Brain pericyte (primary cell): ENCODE measurements around the gene MALSU1.
"Not testable (repeated sequence)": the region's sequence is repeated elsewhere in the genome, so short reads cannot be mapped to it uniquely, and the experiment has no call there.

Experiments used
- DNase-seq: peaks from one replicate; pipeline ENCODE4 v3.0.0-alpha.2; 2012; ENCODE audit warnings: low read depth, low spot score

MALSU1 gene

GRCh38 chr7:23285657-23286646 is 13.2 kb upstream of the MALSU1 start:
- DNase-seq: no peak

DNA sequence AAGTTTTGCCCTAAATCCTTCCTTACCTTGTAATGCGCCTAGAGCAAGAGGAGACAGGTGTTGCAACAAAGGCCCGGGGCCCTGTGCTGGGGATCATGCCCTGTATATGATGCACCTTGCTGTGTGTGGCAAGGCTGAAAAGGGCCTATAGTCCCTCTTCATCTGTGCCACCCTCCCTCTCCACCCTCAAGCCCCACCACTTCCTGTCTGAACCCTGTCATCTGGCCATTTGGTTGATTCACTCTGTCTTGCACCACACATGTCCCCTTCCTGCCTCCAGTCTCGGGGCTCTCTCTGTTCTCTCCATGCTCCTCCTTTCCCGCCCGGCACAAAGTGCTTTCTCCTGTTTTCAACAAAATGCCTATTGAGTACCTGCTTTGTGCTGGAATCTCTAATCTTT is 11.5 kb upstream of the MALSU1 start:
- DNase-seq: no peak

- DNase-seq: no peak
Measured at GRCh38 chr7:23290993-23291392, 8.1 kb upstream of the MALSU1 start.

- DNase-seq: no peak
Measured at GRCh38 chr7:23291957-23292560, 7.1 kb upstream of the MALSU1 start.

- DNase-seq: no peak
Measured at GRCh38 chr7:23292623-23293022, 6.5 kb upstream of the MALSU1 start.

DNA sequence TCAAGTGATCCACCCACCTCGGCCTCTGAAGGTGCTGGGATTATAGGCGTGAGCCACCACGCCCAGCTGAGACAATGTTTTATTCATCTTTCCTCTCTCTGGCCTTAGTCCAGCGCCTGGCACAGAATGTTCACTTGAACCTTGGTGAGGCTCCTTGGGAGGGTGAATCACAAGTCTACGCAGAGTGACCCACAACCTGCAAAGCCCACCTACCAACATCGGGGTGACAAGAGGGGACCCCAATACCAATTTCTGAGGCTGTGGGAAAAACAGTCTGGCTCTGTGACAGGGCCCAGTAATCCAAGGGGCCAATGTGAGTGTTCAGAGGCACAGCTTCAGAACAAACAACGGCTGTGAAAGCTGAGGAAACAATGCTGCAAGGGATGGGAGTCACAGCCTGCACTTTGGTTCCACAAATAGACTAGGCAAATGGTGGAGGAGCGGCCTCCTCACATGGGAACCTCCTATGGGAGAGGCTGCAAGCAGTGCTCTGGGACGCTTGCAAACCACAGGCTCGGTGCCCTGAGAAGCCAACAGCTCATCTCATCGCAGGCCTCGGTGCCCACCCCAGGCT is 5.6 kb upstream of the MALSU1 start:
- no peak for DNase-seq

DNA sequence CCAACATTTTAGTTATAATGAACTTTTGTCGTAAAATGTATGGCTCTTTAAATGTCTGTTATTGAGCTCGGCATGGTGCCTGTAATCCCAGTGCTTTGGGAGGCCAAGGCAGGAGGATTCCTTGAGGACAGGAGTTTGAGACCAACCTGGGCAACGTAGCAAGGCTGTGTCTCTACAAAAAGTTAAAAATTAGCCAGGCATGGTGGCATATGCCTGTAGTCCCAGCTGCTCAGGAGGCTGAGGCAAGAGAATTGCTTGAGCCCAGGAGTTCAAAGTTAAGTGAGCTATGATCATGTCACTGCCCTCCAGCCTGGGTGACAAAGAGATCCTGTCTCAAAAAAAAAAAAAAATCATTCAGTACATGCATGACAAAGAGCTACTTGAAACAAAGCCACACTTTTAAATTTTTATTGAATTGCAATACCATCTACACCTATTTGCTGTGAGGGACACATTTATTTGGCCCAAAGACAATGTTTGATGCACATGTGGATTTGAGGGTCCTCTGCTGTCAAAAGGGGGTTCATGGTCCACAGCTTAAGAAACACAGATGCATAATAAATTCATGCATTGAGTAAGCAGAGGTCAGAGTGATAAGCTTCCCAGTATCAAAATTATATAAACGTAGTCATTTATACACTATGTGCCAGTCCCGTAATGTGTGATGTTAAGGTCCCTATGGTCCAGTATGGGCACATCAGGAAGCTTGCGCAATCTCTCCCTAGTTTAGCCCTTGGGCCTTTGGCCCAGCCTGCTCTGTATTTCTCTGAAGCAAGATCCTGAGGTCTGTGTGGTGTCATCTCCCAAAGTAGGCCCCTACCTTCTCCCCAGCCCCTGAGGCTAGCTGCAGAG is 4.4 kb upstream of the MALSU1 start:
- no peak for DNase-seq

DNA sequence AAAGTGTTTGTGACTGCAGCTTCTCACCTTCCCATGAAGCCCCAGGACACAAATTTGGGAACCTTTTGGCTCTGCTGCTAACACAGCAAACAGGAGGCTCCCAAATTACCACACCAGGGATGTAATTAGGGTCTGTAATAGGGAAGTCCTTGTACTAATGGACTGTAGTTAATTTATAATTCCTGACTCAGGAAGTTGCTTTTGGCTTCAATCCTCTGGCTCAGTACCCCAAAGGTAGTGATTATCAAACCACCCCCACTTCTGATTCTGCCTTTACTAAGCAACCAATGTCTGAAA is 3.8 kb upstream of the MALSU1 start:
- no peak for DNase-seq

DNA sequence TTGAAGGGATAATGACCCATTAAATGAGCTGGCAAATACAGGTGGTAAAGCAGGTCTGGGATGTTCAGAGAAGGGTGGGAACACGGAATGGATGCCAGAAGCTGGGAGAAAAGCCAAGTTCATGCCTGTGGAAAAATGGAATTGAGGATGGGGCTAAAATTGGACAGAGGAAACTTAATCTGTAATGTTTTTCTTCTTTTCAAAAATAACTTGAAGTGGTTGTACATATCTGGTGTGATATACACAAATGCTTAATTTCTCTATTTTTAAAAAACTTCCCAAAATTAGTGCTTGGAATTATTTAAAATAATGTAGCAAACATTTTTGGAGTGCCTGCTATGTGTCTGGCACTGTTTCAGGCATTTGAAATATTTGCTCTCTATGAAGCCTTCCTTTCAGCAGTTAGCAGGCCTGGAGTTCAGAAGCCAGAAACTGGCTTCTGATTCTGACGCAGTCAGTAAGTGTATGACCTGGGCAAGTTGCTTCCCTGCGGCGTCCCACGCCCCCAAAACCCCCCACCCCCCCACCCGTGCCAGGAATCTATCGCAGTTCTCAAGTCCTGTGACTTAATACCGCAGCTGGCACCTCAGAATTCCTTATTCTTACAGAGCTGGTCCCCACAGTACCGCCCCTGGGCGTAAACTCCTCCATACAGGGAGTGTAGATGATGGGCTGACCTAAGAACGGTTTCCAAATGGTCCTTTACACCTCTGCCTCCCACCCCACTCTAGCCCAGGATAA is 828 bp upstream of the MALSU1 start:
- no peak for DNase-seq

- no peak for DNase-seq
Measured at GRCh38 chr7:23299770-23300300, 696 bp downstream of the MALSU1 start.

DNA sequence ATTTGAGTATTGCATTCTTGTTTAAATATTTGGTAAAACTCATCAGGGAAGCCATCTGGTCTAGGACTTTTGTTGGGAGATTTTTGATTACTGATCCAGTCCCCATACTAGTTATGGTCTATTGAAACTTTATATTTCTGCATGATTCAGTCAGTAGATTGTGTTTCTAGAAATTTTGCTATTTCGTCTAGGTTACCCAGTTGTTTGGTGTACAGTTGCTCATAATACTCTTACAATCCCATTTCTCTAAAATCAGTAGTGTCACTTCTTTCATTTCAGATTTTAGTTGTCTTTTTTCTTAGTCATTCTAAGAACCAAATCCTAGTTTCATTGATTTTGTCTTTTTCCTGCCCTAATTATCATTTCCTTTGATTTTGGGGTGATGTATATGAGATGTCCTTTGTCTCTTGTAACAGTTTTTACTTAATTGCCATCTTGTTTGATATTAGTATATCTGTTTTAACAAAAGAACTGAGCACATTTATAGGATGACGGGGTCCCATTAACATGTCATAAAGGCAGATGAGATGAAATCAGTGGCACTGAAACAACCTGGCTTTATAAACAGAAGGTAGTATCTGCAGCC is 7.9 kb downstream of the MALSU1 start:
- DNase-seq: no peak

DNA sequence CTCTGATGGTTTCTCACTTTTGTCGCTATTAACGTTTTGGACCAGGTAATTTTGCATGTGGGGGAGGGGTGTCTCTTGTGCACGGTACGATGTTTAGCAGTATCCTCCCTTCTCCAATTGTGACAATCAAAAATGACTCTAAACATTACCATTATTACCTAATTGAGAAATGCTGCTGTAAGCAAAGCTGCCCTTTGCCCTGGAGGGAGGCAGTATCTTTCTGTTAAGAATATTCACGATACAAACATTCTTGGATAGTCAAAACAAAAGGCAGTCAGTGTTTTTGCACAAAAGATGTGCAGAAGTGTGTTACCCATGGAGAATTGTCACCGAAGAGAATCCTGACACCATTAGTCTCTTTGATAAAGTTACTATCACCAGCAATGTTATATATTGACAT is 9.6 kb downstream of the MALSU1 start:
- DNase-seq: no peak

GRCh38 chr7:23312141-23312540 is 13.0 kb downstream of the MALSU1 start:
- DNase-seq: not testable (repeated sequence)

- no peak for DNase-seq
Measured at GRCh38 chr7:23315366-23315765, 16.2 kb downstream of the MALSU1 start.

DNA sequence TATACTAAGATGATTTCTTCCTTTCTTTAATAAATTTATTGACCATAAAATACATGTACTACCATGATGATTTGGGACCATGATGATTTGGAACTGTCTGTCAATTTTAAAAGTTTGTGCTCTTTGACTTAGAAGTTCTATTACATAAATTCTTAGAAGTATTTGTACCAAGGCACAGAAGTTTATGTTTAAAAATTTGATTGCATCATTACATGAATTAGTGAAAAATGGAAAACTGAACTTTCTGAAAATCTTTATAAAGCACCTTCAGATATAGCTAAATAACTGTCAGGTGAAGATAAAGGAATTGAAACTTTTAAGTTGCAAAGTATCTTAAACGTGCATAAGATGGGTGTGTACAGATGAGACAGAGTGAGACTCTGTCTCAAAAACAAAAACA is 32.0 kb downstream of the MALSU1 start:
- no peak for DNase-seq

GRCh38 chr7:23332193-23332592 is 33.1 kb downstream of the MALSU1 start:
- no peak for DNase-seq

DNA sequence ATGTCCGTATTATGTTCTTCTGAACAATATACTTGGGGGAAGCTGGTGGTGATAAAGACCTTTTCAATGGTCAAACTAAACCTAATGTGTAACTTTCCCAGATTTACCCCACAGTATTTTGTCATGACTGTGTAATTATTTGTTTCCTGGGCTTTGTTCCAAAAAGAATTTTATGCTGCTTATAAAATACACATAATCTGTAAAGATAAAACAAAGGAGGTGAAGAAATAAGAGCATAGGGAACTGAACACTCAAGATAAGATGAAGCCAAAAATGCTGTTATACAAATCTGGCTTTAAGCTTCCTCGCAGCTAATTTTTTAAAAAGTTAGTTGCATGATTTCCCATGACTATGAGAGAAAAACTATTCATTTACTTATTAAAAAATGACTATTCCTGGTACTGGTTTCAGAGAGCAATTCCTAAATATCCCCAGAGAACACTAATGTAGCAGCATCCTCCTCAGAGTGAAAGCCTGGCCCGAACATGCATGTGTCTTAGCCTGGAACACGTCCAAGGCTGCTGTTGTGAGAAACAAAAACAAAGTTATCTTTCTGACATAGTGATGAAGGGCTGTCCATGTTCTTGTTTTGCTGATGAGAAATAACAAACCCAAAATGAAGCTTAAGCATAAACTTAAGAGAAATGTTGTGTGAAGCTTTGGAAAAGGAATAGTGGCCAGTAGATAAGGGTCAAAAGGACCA is 33.9 kb downstream of the MALSU1 start:
- DNase-seq: peak; percentile 52

DNA sequence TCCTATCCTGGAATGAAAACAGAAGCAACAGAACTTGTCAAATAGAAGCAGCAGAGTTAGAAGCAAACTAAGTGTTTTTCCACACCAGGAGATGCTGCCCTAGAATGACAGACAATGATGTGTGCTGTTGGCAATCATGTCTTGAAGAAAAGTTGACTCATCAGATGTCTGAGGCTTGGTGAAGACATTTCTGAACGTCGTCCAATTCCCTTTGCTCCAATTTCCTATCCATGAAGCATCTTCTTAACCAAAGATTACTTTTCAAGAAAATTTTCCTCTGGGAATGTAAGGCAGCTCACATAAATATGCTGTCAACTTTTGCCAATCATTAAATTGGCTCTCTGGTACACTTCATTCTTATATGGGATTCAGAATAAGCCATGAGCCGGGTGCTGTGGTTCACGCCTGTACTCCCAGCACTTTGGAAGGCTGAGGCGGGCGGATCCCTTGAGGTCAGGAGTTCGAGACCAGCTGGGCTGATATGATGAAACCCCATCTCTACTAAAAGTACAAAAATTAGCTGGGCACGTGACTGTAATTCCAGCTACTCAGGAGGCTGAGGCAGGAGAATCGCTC is 34.6 kb downstream of the MALSU1 start:
- peak; percentile 68 for DNase-seq

DNA sequence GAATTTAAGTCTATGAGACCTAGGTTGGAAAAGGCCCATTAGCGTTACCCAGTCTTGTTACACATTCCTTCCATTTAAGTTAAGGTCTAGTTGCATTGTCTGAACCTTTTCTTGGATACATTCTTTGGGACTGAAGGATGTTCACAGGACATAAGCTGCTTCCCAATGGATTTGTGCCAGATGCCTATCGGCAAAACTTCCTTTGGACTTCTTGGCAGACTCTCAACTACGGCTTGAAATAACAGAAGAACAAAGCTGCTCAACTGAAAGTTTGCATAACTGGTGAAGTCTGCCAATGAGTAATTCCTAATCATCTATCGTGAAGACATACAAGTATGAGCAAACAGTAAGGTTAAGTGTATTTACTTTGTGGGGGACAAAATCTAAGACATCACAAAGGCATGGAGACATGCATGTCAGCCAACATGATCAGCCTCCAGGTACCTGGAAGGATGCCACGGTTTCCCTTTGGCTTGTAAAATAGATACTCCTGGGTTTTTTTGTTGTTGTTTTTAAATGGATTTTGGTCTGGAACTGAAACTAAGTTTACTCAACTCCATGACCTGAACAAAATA is 35.4 kb downstream of the MALSU1 start:
- DNase-seq: peak; percentile 85
